GM19397 (cell line): Measurements from ENCODE around the gene RPS19.

Experiments used
- ATAC-seq: cut with Tn5 transposase; IDR thresholded peaks from one replicate; pipeline ENCODE4 v1.9.1; 2021; ENCODE audit warnings: mild to moderate bottlenecking, moderate library complexity; ENCODE audit not compliant: unreplicated experiment

The RPS19 gene

GRCh38 chr19:41859618-41860418 is at the start of gene RPS19:
Gene RPS19 (plus strand): TSS chr19:41860255. CDS start chr19:41860775, 520 bp downstream.
- ATAC-seq = peak; percentile 79

GRCh38 chr19:41810301-41810700 is 49.8 kb upstream of the RPS19 start:
- ATAC-seq = no peak

- no peak for ATAC-seq
These were observed 49.0 kb upstream of the RPS19 start for GRCh38 chr19:41811036-41811435.

- ATAC-seq = no peak
These were observed 48.1 kb upstream of the RPS19 start for GRCh38 chr19:41811981-41812380.

- no peak for ATAC-seq
These were observed 46.1 kb upstream of the RPS19 start for GRCh38 chr19:41813911-41814310.

GRCh38 chr19:41815301-41815700 is 44.8 kb upstream of the RPS19 start:
- ATAC-seq = no peak

- no peak for ATAC-seq
These were observed 43.3 kb upstream of the RPS19 start for GRCh38 chr19:41816761-41817160.

- ATAC-seq = no peak
These were observed 38.9 kb upstream of the RPS19 start for GRCh38 chr19:41821003-41821735.

GRCh38 chr19:41837981-41838708 is 21.9 kb upstream of the RPS19 start:
- ATAC-seq = no peak

GRCh38 chr19:41839211-41839610 is 20.8 kb upstream of the RPS19 start:
- no peak for ATAC-seq

GRCh38 chr19:41843371-41843770 is 16.7 kb upstream of the RPS19 start:
- ATAC-seq = no peak

- ATAC-seq = no peak
These were observed 15.5 kb upstream of the RPS19 start, which contains the start of gene LYPD4 for GRCh38 chr19:41844601-41845000. Gene LYPD4 (minus strand): TSS chr19:41844683. CDS start chr19:41839285, 5,398 bp downstream.

GRCh38 chr19:41845001-41845050 is 15.2 kb upstream of the RPS19 start, which contains the start of gene DMRTC2:
Gene DMRTC2 (plus strand): TSS chr19:41845042. CDS start chr19:41847429, 2,387 bp downstream.
- no peak for ATAC-seq

- ATAC-seq = no peak
These were observed 14.9 kb upstream of the RPS19 start for GRCh38 chr19:41845051-41845590.

- no peak for ATAC-seq
These were observed 12.5 kb upstream of the RPS19 start for GRCh38 chr19:41847351-41848105.

- no peak for ATAC-seq
These were observed 11.4 kb upstream of the RPS19 start for GRCh38 chr19:41848666-41849065.

GRCh38 chr19:41849067-41849466 is 11.0 kb upstream of the RPS19 start:
- no peak for ATAC-seq

- no peak for ATAC-seq
These were observed 9.7 kb upstream of the RPS19 start for GRCh38 chr19:41850381-41850780.

GRCh38 chr19:41851456-41851855 is 8.6 kb upstream of the RPS19 start:
- ATAC-seq = no peak

GRCh38 chr19:41853344-41853743 is 6.7 kb upstream of the RPS19 start:
- no peak for ATAC-seq

GRCh38 chr19:41853768-41854167 is 6.3 kb upstream of the RPS19 start:
- no peak for ATAC-seq
